ENCODE results near the gene GUCY1B1.

Gene GUCY1B1

DNA sequence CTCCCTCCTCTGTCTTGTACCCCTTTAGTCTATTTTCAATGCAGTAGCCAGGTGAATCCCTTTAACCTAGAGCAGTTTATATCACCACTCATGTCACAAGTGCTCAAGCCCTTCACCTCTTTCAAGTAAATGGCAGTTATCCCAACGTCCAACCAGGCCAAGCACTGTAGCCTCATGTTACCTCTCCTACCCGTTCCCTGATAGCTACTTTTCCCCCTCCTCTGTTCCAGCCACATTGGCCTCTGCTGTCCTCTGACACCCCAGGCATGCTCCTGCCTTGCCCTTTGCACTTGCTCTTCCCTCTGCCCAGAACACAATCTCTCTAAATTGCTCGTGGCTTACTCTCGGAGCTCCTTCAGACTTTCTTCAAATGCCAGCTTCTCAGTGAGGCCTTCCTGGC lies 15.2 kb downstream of the GUCY1B1 start:
- CTCF ChIA-PET, result interaction anchor here (0.8 to 5.9 kb wide), 7 partner anchors 8 to 245 kb away, joined by 3 to 28 read pairs (median 3); partner anchors contain the start of gene GUCY1B1
- TF ChIP-seq, protein P1, sequence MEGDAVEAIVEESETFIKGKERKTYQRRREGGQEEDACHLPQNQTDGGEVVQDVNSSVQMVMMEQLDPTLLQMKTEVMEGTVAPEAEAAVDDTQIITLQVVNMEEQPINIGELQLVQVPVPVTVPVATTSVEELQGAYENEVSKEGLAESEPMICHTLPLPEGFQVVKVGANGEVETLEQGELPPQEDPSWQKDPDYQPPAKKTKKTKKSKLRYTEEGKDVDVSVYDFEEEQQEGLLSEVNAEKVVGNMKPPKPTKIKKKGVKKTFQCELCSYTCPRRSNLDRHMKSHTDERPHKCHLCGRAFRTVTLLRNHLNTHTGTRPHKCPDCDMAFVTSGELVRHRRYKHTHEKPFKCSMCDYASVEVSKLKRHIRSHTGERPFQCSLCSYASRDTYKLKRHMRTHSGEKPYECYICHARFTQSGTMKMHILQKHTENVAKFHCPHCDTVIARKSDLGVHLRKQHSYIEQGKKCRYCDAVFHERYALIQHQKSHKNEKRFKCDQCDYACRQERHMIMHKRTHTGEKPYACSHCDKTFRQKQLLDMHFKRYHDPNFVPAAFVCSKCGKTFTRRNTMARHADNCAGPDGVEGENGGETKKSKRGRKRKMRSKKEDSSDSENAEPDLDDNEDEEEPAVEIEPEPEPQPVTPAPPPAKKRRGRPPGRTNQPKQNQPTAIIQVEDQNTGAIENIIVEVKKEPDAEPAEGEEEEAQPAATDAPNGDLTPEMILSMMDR (IDR thresholded peaks at IDR 0.05; ENCODE audit: control extremely low read depth, extremely low read depth, low read depth, missing control alignments), result no peak
- POLR2A ChIA-PET, result no interaction called here
- DNase-seq (ENCODE audit: extremely low spot score), result no peak

DNA sequence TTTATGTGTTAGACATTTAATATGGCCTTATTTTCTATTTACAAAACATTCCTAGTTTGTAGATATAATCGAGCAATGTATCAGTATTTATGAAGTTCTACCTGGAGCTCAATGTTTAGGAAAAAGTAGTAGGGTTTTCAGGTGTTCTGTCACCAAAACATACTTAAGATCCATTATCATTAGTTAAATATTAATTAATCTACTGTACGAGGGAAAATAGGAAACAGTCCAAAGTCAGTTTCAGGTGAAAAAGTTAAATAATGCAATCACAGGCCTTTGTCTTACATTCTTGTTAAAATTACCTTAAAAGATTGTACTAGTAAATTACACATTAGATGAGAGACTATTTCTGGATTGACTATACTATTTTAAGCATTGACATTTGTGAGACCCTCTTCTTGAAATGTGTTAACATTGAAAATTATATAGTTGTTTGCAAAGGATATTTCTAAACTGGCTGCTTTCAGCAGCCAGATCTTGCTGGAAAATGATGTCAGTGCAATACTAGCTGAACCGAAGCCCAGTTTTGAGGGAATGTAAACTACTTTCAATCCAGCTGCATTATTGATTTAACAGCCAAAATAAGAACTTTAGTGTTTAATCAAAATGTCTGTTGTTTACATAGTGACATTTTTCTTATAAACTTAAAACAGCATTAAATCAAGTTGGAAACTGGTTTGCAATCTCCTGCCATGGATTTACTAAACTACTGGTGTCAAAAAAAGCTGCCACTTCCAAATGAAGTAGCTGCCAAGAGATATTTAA lies 19.3 kb downstream of the GUCY1B1 start:
- TF ChIP-seq, protein P1 (IDR thresholded peaks at IDR 0.05; ENCODE audit: control extremely low read depth, extremely low read depth, low read depth, missing control alignments), result no peak
- ChIA-PET CTCF (interaction anchor here (0.8 to 1.4 kb wide), 2 partner anchors 9 kb away, joined by 3 to 4 read pairs; no protein-coding TSS in a partner anchor), POLR2A (no interaction called here)
- no peak for DNase-seq (ENCODE audit: extremely low spot score)

DNA sequence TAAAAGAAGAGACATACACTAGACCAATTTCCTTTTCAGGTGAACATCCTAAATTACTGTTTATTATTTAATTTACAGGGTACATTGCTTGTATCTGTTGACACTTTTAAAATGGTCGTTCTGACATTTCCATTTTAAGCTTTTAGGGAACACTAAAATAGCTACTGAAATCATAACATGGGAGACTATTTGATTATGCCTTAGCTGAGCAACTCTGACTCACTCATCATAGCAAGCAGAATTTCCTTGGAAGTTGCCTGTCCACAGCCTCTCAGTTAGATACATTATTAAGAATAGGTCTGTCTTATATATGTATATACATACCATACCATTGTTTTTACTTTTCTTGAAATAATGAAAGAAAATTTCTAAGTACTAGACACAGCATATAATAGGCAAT lies 22.0 kb downstream of the GUCY1B1 start:
- ChIA-PET POLR2A (no interaction called here), CTCF (interaction anchor here (0.7 to 1.4 kb wide), 3 partner anchors 11 to 252 kb away, joined by 3 to 6 read pairs (median 3); no protein-coding TSS in a partner anchor)
- DNase-seq (ENCODE audit: extremely low spot score), result no peak
- TF ChIP-seq, protein P1 (IDR thresholded peaks at IDR 0.05; ENCODE audit: control extremely low read depth, extremely low read depth, low read depth, missing control alignments), result no peak

DNA sequence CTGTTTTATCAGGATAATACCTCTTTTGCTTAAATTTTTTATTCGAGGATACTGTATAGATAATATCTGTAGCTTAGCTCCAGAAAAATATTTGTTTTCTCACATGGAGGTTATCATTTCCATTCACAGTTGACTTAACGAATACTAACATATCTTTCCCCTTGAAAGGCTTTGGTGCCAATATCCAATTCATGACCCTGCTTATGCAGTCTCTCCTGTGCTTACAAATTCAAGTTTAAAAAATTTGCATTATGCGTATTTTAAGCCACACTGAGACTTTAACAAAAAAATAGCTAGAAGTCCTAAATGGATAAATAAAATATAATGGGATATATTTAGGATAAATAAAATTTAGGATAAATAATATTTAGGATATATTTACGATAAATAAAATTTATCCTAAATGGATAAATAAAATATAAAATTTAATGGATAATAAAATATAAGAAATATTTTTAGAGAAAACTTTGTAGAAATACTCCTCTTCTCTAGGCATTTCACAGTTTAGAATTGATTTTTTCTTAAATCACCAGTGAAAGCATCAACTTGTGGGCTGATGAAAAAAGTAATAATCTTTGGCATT lies 22.5 kb downstream of the GUCY1B1 start:
- CTCF ChIA-PET, result interaction anchor here (0.9 to 1.9 kb wide), 2 partner anchors 8 to 252 kb away, joined by 3 to 6 read pairs; no protein-coding TSS in a partner anchor
- POLR2A ChIA-PET, result no interaction called here
- TF ChIP-seq, protein P1 (IDR thresholded peaks at IDR 0.05; ENCODE audit: control extremely low read depth, extremely low read depth, low read depth, missing control alignments), result no peak
- DNase-seq (ENCODE audit: extremely low spot score), result no peak

DNA sequence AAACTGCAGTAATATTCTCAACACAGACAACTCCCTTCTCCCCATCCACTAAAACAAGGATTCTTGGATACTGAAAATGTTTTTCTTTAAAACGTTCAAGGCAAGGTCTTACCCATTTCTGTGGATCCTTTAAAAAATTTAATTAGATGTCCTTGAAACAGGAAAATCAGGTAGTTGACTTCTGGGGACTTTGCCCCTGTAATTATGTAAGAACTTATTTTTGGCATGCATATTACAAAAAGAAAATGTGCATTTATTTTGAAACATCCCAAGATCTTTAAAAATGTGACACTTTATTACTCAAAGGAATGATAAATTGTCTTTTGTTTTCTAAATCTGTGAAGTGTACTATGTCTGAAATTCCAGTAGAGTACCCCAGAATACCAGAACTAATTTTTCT lies 25.8 kb downstream of the GUCY1B1 start:
- TF ChIP-seq, protein P1 (IDR thresholded peaks at IDR 0.05; ENCODE audit: control extremely low read depth, extremely low read depth, low read depth, missing control alignments), result no peak
- CTCF ChIA-PET, result interaction anchor here (1.4 kb wide), 1 partner anchor 17 kb away, joined by 4 read pairs; no protein-coding TSS in a partner anchor
- DNase-seq (ENCODE audit: extremely low spot score), result no peak
- POLR2A ChIA-PET, result no interaction called here

DNA sequence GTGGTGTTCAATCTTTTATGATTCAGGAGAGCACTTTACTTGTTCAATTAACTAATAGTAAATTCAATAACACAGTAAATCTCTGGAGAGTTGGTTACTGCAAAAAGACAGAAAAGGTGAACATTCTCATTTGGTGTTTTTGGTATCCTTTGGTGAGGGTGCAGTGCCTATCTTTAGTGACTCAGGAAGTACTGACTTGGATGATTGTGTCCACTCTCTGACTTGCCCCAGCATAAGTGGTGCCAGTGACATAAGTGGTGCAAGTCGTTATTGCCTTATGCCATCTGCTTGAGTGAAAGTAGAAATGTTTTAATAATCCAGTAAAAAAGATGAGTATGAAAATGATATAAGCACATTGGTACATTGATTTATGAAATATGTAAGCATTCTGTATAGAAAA lies 27.0 kb downstream of the GUCY1B1 start:
- TF ChIP-seq, protein P1 (IDR thresholded peaks at IDR 0.05; ENCODE audit: control extremely low read depth, extremely low read depth, low read depth, missing control alignments), result no peak
- CTCF ChIA-PET, result interaction anchor here (1.8 to 2.8 kb wide), 4 partner anchors 16 to 344 kb away, joined by 10 to 21 read pairs (median 16); no protein-coding TSS in a partner anchor
- no peak for DNase-seq (ENCODE audit: extremely low spot score)
- POLR2A ChIA-PET, result no interaction called here

Data from GM10248 (cell line).